HG03139 (cell line): ENCODE results near the gene HECTD1.

Experiments used
- ATAC-seq: cut with Tn5 transposase; IDR thresholded peaks from one replicate; pipeline ENCODE4 v1.9.1; 2021; ENCODE audit not compliant: unreplicated experiment

The HECTD1 gene

DNA sequence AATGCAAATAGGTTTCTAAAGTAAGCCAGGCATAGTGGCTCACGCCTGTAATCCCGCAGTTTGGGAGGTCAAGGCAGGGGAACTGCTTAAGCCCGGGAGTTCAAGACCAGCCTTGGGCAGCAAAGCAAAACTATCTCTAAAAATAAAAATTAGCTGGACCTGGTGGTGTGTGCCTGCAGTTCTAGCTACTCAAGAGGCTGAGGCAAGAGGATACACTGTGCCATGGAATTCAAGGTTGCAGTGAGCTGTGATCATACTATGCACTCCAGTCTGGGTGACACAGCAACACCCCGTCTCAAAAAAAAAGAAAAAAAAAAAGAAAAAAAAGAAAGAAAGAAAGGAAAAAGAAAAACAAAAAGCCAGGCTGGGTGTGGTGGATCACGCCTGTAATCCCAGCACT, 46.3 kb downstream of the HECTD1 start:
- no peak for ATAC-seq

DNA sequence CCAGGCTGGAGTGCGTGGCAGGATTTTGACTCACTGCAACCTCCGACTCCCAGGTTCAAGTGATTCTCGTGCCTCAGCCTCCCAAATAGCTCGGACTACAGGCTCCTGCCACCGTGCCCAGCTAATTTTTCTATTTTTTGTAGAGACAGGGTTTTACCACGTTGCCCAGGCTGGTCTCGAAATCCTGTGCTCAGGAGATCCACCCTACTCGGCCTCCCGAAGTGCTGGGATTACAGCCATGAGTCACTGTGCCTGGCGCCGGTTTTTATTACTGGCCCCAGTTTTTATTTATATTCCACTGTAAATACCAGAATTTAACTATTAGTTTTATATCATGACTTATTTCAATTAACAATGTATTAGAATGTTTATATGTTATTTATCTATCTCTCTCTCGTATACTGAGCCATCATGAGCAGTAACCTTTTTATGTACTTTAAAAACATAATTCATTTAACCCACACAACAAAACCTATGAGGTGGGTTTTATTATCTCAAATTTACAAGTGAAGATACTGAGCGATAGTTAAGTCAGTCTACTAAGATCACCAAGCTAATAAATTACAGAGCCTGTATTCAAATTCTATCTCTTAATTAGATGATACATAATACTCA, 47.8 kb downstream of the HECTD1 start:
- no peak for ATAC-seq

- ATAC-seq: no peak
Measured at GRCh38 chr14:31154956-31155355, 52.6 kb downstream of the HECTD1 start.

DNA sequence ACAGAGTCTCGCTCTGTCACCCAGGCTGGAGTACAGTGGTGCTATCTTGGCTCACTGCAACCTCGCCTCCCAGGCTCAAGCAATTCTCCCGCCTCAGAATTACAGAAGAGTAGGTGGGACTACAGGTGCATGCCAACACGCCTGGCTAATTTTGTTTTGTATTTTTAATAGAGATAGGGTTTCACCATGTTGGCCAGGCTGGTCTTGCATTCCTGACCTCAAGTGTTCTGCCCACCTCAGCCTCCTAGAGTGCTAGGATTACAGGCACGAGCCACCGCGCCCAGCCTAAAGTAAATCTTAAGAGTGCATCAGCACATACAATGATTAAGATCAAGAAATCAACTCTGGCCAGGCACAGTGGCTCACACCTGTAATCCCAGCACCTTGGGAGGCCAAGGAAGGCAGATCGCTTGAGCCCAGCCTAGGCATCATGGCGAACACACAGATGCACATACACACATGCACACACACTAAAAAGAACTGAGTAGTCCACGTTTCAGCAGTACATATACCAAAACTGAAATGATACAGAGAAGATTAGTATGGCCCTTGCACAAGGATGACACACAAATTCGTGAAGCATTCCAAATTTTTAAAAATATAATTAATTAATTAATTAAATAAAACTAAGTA, 65.0 kb downstream of the HECTD1 start:
- ATAC-seq: no peak

DNA sequence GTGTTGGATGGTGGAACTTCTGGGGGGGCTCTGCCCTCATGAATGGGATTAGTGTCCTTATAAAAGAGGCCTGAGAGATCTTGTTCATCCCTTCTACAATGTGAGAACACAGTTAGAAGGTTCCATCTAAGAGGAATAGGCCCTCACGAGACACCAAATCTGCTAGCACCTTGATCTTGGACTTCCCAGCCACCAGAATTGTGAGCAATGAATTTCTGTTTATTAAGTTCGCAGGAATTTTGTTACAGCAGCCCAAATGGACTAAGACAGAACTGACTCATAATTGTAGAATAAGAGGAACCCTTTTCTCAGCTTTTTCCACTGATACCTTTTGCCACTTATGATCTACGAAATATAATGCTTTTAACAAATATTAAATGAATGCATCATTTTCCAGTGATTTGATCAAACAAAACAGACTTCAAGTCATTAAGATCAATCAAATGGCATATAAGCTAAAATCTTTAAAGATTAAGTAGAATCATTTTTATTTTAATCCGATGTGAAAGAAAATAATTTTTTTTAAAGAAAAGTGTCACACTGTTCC, 68.2 kb downstream of the HECTD1 start:
- ATAC-seq: no peak

DNA sequence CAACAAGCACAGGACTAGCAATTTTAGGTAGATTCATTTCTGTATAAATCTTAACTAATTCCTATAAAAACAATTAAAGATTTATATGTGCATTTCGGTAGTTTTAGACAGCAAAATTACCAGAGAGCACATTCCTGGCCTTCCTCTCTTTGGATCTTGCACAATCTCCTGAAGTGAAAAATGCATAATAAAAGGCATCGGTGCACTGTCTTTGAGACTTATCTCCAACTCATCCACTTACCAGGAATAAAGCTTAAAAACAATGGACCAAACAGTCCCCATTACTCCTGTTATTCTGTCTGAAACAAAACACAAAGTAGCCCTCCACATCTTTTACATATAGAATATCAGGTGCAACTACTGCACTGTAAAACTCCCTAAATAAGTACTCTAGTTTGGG, 69.3 kb downstream of the HECTD1 start:
- no peak for ATAC-seq

DNA sequence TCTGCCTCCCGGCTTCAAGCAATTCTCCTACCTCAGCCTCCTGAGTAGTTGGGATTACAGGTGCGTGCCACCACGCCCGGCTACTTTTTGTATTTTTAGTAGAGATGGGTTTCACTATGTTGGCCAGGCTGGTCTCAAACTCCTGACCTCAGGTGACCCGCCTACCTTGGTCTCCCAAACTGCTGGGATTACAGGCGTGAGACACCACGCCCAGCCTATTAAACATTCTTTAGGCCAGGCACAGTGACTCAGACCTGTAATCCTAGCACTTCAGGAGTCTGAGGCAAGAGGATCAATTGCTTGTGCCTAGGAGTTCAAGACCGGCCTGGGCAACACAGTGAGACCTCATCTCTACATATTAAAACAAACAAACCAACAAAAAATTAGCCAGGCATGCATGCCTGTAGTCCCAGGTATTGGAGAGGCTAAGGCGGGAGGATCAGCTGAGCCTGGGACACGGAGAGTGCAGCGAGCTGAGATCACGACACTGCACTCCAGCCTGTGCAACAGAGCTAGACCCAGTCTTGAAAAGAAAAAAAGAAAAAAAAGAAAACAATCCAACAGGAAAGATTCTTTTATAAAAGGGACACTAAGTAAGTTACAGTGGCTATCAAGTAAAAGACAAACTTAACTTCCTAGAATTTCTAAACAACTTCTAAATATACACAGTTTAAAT, 70.2 kb downstream of the HECTD1 start:
- ATAC-seq: no peak

DNA sequence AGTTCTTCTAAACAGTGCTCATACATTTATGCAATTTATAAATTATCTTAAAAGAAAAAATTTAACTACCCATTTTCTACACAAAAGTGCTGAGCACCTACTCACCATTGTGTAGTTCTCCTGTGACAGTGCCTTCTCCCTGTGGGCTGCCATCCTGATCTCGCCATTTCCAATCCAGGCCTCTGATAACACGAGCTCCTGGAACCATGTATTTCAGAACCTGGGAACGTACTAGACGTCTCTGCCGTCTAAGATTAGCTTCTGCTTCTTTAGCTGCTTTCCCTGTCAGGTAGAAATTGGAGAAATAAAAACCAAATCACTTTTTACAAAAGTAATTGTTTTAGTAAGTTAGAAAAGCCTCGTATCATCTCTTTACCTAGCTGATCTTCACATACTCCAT, 74.5 kb downstream of the HECTD1 start:
- no peak for ATAC-seq

DNA sequence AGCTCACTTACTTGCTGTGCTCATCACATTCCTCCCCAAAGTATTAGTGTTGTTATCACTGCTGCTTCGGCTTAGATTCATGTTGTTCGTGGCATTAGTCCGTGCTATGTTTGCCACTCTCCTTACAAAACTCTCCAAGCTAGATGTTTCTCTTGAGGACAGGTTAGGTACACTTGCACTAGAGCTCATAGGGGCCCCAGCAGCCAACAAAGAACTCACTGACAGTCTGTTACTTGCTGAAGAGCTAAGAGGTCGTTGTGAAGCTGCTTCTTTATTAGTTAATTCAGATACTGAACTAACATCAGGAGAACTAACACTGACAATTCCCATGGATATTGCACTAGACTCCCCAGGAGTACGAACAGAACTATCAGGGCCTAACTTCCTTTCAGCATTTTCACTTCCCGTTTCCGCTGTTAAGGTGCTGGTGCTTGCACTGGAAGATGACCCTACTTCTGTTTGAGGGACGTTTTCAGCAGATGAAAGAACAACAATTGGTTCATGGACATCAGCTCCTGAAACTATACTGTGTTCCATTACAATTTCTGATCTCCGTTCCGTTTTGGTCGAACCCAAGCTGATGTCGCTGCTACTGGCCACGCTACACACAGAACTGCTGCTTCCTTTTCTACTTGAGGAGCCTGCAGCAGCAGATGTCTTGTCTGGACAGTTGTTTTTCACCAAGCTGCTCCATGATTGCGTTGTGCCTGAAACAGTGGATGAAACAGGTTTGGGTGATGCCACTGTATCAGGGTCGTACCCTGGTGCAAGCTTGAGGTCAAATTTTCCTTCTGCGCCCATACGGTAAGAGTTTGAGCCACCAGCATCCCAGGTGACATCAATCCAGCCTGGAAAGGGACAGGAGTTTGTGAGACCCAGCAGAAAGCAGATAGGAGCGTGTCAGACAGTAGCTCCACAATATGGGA, 78.7 kb downstream of the HECTD1 start:
- no peak for ATAC-seq

DNA sequence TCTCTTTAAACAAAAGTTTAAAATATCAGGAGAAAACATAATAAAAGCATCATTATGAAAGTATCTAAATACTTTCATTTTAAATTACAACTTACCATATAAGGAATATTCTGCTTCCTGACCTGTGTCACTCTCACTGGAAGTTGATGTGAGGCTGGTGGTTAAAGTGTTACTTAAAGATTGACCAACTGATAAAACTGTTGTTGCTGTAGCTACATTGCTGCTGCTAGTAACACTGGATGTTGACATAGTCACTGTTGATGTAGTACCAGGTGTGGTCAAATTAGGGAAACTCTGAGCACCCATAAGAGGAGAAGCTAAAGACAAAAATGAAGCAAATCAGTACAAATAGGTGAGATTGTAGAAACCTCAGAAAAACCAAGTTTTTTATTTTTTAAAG, 79.9 kb downstream of the HECTD1 start:
- peak; percentile 63 for ATAC-seq

- ATAC-seq: no peak
Measured at GRCh38 chr14:31126680-31127079, 80.9 kb downstream of the HECTD1 start.

- ATAC-seq: no peak
Measured at GRCh38 chr14:31125231-31125630, 82.4 kb downstream of the HECTD1 start.

GRCh38 chr14:31124197-31124596, 83.4 kb downstream of the HECTD1 start:
- no peak for ATAC-seq

DNA sequence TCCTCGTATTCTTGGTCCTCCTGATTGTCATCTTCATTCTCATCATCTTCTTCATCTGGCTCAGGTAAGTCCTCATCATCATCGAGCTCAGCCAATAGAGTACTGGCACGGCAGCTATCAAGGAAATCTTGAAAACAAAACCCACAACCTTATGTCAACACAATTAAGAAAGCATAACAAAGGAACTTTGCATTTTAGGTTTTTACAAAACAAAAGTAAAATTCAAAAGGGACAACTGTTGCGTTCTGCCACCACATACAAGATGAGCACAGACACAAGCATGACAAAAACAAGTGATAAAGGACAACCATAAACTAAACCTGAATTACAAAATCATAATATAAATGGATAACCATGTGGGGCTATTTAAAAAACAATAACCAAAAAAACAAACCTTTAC, 84.7 kb downstream of the HECTD1 start:
- ATAC-seq: no peak

GRCh38 chr14:31122098-31122611, 85.4 kb downstream of the HECTD1 start:
- ATAC-seq: no peak

DNA sequence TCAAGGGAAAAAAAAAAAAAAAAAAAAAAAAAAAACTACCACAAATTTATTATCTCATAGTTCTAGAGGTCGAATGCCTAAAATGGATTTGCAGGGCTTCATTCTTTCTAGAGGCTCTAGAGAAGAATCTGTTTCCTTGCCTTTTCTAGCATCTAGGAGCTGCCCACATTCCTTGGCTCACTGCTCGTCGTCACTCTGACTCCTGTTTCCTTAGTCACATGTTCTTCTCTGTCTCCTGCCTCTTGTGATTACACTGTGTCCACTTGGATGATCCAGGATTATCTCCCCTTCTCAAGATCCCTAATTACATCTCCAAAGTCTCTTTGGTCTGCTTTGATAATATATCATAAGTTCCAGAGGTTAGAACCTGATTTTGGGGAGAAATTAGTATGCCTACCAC, 88.7 kb downstream of the HECTD1 start:
- ATAC-seq: no peak

DNA sequence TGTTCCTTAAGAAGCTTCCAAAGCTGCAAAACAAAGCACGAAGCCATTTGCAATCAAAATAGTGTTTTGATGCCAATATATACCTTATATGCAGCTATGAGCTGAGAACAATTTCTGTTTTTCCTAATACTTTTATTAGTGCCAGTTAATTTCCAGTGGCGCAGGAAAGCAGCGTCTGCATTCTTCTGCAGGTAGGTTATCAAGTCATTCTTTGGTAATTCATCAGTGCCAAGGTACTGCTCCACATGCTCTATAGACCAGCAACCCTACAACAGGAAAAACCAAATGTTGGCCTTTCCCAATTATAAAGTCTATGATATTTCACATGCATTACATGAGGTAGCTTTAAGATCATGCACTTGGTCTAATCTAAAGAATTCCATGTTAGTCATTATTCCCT, 93.8 kb downstream of the HECTD1 start:
- ATAC-seq: no peak

DNA sequence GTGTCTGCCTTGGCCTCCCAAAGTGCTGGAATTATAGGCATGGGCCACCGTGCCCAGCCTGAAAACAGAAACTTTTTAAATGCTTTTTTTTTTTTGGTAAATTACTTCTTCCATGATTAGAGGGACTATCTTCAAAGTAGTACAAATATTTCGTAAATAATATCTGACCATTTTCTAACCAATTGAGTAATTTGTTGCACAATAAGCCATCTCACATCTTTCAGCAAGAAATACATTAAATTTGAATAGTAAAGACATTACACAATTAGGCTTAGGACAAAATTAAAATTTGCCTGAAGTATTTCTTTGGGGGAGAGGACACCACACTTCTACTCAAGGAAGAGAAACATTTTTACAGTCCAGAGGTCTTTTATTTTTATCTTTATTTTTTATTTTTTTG, 96.7 kb downstream of the HECTD1 start:
- no peak for ATAC-seq

DNA sequence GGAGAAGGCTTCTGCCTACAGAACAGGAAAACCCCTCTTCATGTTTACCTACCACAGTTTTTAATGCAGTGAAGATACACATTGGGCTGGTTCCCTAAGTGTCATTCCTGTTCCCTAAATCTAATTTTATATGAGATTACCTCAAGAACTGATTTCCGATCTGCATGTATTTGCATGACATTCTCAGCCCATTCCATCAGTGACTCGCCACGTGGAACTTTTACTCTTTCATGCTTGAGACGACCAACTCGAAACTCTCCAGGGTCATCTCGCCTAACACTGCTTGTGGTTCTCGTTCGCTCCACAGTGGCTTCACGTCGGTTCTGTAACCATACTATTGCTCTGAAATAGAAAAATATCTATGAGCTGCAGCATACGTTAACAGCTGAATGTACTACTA, 98.3 kb downstream of the HECTD1 start:
- no peak for ATAC-seq

GRCh38 chr14:31106768-31107167, 100.8 kb downstream of the HECTD1 start:
- ATAC-seq: no peak

DNA sequence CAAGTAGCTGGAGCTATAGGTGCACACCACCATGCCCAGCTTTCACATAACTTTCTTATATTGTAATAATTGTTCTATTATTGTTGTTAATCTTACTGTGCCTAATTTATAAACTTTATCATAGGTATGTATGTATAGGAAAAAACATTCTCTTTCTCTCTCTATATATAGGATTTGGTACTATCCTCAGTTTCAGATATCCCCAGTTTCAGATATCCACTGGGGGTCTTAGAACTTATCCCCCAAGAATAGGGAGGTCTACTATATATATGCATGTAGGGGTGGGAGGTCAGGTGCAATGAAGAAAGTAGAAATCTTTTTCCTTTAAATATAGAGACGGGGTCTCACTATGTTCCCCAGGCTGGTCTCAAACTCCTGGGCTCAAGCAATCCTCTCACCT, 110.5 kb downstream of the HECTD1 start:
- no peak for ATAC-seq
